Medulla oblongata (tissue), 1 donor: Measurements from ENCODE around the gene APOH.

ENCODE experiments used
- DNase-seq: peaks from one replicate; pipeline ENCODE4 v3.0.0-alpha.2; 2015; ENCODE audit errors: extremely low spot score

APOH gene

GRCh38 chr17:66235377-66235994, 6.3 kb upstream of the APOH start:
- no peak for DNase-seq

DNA sequence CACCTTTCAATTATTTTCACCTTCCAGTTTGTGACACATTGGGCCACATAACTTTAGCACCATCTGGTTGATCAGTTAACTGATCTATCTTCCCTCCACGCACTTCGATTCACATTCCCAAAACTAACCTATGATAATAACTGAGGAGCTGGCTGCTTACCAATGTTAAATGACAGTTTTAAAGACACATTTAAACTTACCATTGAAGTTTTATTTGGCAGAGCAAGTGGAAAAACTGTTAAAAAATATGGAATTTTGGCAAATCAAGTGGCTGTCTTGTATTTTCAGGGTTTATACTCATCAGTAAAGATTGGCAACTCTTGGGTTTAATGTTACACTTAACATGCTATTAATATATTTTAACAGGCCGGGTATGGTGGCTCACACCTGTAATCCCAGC, 5.4 kb upstream of the APOH start:
- DNase-seq: no peak

- no peak for DNase-seq
Observed at GRCh38 chr17:66233023-66233753, 4.0 kb upstream of the APOH start.

DNA sequence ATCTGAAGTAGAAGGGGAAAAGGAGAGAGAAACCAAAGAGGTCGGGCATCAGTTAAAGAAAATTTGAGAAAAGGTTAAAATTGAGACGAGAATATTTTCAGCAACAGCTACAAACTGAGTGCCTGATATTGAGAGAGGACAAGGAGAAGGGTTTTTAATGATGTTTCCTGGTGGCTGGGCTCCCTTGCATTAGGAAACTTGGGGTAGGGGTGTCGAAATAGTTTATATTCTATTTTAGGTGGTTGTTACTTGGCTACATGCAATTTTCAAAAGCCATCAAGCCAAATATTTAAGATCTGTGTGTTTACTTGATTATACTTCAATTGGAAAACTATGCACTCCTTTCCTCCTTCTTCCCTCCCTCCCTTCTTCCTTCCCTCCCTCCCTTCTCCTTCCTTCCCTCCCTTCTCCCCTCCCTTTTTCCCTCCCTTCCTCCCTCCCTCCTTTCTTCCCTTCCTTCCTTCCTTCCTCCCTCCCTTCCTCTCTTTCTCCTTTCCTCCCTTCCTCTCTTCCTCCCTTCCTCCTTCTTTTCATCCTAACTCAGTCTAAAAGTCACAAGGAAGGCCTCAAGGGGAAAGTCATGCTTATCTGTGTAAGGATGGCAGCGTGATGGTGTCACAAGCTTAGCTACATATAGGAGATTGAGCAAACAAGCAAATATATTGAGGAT, 1.8 kb upstream of the APOH start:
- DNase-seq: no peak

GRCh38 chr17:66229783-66230538, 746 bp upstream of the APOH start:
- DNase-seq: no peak

GRCh38 chr17:66227212-66228045, 1.8 kb downstream of the APOH start:
- DNase-seq: no peak

- no peak for DNase-seq
Observed at GRCh38 chr17:66222798-66223350, 6.3 kb downstream of the APOH start.

DNA sequence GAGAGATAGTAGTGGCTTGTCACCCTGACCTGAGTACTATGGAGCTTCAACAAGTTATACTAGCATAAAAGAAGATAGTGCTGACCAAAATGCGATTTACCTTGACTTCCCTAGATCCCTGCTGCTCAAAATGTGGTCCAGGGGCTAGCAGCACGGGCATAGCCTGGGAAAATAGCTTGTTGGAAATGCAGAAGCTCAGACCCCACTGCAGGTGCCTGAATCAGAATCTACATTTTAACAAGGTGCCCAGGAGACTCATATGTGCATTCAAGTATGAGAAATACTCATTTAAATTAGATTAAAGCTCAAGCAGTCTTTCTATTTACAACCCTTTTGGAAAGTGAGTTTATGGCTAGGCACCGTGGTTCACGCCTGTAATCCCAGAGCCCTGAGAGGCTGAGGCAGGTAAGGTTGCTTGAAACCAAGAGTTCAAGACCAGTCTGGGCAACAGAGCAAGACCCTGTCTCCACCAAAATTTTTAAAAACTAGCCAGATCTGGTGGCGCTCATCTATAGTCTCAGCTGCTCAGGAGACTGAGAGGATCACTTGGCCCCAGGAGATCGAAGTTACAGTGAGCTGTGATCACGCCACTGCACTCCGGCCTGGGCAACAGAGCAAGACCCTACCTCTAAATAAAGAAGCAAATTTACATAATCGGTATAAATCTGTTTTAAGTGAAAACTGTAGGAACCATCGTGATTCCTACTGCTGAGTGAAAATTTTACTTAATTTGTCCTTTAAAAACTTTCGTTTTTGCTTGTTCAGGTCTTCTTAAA, 7.3 kb downstream of the APOH start:
- DNase-seq: no peak

GRCh38 chr17:66221343-66221742, 7.9 kb downstream of the APOH start:
- DNase-seq: no peak

DNA sequence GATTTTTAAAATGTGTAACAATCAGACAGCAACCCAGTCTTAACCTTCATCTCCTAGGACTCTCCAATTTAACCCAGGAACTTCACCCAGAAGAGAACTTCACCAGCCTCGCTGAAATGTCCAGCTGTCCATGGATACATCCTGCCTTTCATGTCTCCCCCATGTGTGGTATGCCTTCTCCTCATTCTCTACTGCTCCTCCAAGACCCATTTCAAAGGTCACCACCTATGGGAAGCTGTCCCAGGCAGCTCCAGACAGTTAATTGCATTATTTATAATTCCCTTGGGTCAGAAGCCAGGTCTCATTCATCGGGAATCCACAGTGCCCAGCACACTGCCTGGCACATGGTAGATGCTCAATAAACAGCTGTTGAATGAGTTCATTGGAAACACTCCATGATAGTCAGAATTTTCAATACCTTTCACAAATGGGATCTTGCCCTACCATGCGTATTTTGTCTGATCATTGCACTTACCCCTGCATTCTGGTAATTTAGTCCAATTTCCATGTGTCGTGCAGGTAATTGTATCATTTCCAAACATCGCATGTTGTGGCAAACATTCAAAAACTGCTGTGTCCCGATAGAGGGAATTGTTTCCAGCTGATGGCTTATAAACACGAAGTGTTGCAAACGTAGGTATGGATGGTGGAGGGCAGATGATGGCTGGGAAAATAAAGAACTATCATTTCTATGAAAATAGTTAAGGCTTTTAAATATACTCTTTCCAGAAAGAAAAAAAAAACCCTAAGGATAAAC, 9.0 kb downstream of the APOH start:
- DNase-seq: no peak

DNA sequence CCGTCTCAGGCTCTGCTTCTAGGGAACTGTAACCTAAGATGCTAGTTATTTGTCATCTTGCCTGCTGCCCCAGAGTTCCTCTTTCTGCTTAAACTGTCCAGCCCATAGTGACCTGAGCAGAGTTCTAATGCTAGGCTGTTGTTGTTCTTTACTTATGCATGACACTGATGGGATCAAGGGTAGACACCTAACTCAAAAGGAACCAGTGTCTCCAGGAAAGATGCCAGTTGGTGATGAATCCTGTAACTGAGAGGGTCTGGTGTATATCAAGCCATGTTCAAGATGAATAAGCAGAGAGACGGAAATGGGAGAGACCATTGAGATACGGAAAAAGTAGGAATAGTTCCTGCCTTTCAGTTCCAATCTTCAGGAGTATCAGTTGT, 13.7 kb downstream of the APOH start:
- DNase-seq: no peak

DNA sequence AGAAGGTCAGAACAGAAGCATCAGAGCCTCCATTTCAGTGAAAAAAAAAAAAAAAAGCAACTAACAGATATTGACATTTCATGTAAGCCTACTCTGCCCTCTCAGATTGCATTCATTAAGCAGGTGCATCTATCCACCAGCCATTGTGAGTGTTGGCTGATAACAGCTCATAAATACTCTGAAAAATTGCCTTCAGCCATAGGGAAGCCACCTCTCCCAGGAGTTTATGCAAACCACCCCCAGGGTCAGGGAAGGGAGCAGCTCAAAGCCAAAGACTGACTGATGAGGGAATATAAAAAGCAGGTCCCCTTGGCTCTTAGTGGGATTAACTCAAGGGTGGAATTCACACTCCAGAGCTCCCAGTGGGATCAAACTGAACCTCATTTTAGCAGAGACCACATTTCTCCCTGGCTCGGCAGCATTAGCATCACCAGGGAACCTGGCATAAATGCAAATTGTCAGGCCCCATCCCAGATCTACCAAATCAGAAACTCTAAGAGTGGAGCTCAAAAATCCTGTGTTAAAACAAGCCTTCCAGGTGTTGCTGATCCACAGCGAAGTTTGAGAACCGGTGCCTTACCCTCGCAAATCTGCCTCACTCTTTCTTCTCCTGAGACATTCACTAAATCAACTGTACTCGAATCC, 14.2 kb downstream of the APOH start:
- no peak for DNase-seq

DNA sequence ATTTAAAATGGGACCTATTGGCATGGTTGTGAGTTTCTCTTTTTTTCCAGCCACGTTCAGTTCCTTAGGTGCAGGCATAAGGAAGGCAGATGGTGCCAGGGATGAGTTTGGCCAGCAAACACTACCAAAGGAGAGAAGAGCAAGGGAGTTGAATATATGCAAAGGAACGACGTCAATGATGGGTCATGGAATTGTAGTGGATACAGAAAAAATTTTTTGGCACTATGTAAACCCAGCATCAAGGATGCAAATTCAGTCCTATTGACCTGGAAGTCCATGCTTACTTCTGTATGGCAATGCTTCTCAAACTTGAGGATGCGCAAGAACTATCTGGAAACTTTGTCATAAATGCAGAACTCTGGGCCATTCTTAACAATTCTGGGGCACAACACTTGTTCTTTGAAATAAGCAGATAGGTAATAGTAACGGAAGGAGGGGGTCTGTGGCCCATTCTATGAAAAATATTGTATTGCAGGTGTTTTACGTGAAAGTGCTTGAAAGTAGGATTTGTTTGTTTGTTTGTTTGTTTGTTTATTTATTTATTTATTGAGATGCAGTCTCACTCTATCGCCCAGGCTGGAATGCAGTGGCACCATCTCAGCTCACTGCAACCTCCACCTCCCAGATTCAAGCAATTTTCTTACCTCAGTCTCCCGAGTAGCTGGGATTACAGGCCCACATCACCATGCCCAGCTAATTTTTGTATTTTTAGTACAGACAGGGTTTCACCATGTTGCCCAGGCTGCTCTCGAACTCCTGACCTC, 18.0 kb downstream of the APOH start:
- no peak for DNase-seq

GRCh38 chr17:66210208-66210574, 19.0 kb downstream of the APOH start:
- no peak for DNase-seq

DNA sequence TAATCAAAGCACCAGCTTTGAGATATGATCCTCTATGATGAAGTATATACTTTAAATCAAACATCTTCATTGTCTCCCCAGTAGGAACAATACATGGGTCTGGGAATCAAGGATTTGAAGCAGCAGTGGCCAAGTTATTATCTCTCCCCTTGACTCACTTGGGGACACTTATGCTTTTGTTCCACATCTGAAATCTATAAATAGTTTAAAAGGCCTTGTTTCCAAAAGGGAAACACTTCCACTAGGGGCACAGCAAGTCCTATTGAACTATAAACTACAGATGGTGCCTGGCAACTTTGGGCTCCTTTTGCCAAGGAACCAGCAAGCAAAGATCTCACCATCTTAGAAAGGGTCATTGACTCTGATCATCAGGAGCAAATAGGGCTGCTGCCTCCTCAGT, 21.3 kb downstream of the APOH start:
- no peak for DNase-seq

DNA sequence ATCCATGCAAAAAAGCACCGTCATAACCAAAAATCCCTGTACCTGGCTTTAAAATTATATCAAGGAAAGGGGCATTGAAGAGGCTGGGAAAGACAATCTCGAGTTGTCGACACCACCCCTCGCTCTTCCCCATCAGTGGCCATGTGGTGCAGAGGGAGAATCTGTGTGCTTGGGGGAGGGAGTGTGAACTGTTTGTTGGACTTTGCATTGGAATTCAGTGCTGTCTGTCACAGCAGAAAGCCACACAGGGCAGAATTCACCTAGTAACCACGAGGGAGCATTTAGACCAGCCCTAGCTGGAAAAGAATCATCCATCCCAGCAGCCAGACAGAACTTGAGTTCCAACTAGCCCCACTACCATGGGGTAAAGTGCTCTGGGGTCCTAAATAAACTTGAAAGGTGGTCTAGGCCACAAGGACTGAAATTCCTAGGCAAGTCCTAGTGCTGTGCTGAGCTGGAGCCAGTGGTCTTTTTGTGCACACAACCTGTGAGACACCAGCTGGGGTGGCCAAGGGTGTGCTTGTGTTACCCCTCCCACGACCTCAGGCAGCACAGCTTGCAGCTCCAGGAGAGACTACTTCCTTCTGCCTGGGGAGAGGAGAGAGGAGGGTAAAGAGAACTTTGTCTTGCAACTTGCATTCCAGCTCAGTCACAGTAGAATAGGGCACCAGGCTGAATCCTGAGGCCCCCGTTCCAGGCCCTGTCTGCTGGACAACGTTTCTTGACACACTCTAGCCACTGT, 25.8 kb downstream of the APOH start:
- no peak for DNase-seq

GRCh38 chr17:66200685-66201092, 28.5 kb downstream of the APOH start:
- DNase-seq: peak; percentile 45

GRCh38 chr17:66198242-66198641, 31.0 kb downstream of the APOH start:
- no peak for DNase-seq
